GM19455 (cell line): ENCODE results near the gene LPCAT1.

Experiments used
- ATAC-seq: cut with Tn5 transposase; IDR thresholded peaks from one replicate; pipeline ENCODE4 v1.9.1; 2021; ENCODE audit not compliant: unreplicated experiment

The LPCAT1 gene

GRCh38 chr5:1414311-1415058, 109.3 kb downstream of the LPCAT1 start:
- no peak for ATAC-seq

GRCh38 chr5:1413611-1414241, 110.0 kb downstream of the LPCAT1 start:
- ATAC-seq, result no peak

GRCh38 chr5:1413211-1413610, 110.5 kb downstream of the LPCAT1 start:
- no peak for ATAC-seq

GRCh38 chr5:1412621-1413020, 111.1 kb downstream of the LPCAT1 start:
- no peak for ATAC-seq

GRCh38 chr5:1412163-1412562, 111.6 kb downstream of the LPCAT1 start:
- ATAC-seq, result no peak
